SK-N-SH treated with all-trans-retinoic acid at 6 μM for 48 hours (cell line): ENCODE results near the gene LAMTOR4.

Source experiments
- ATAC-seq: fragments of 200-7000 bp; cut with Tn5 transposase; 3 replicates; pipeline ENCODE4 v1.9.1; 2020; ENCODE audit warnings: mild to moderate bottlenecking, moderate library complexity
- ARNTL ChIP-seq: fragments of 450-650 bp; formaldehyde crosslinking; IDR thresholded peaks from 2 replicates; pipeline ENCODE4 v1.5.0; 2020; ENCODE audit warnings: low read depth, mild to moderate bottlenecking, moderate library complexity, borderline replicate concordance
- BACH2 ChIP-seq: fragments of 250-450 bp; sonication (Bioruptor Pico); IDR thresholded peaks from 2 replicates; pipeline ENCODE4 v1.9.0; 2021; ENCODE audit warnings: mild to moderate bottlenecking, borderline replicate concordance
- CSDC2 ChIP-seq: fragments of 250-450 bp; sonication (Bioruptor Pico); IDR thresholded peaks from 2 replicates; pipeline ENCODE4 v1.5.0; 2020; ENCODE audit warnings: mild to moderate bottlenecking, moderate library complexity
- CSRNP3 ChIP-seq: fragments of 250-450 bp; sonication (Bioruptor Pico); IDR thresholded peaks from 2 replicates; pipeline ENCODE4 v1.5.1; 2021; ENCODE audit warnings: mild to moderate bottlenecking, moderate library complexity
- ESRRG ChIP-seq: fragments of 250-450 bp; sonication (Bioruptor Pico); IDR thresholded peaks from 2 replicates; pipeline ENCODE4 v1.6.1; 2021; ENCODE audit warnings: mild to moderate bottlenecking
- GLIS3 ChIP-seq: fragments of 250-450 bp; sonication (Bioruptor Pico); IDR thresholded peaks from 2 replicates; pipeline ENCODE4 v1.5.0; 2020; ENCODE audit warnings: mild to moderate bottlenecking, moderate library complexity
- ISL1 ChIP-seq: fragments of 250-450 bp; sonication (Bioruptor Pico); IDR thresholded peaks from 2 replicates; pipeline ENCODE4 v2.1.2; 2022; ENCODE audit warnings: mild to moderate bottlenecking, moderate library complexity
- OSR1 ChIP-seq: fragments of 250-450 bp; sonication (Bioruptor Pico); IDR thresholded peaks from 2 replicates; pipeline ENCODE4 v1.8.0; 2022; ENCODE audit warnings: moderate library complexity, mild to moderate bottlenecking, inconsistent platforms
- PATZ1 ChIP-seq: fragments of 250-450 bp; sonication (Bioruptor Pico); IDR thresholded peaks from 2 replicates; pipeline ENCODE4 v1.8.0; 2020; ENCODE audit warnings: mild to moderate bottlenecking, moderate library complexity, borderline replicate concordance
- POU6F1 ChIP-seq: fragments of 250-450 bp; sonication (Bioruptor Pico); IDR thresholded peaks from 2 replicates; pipeline ENCODE4 v1.8.0; 2021; ENCODE audit warnings: low read depth, mild to moderate bottlenecking, moderate library complexity, borderline replicate concordance
- PPARA ChIP-seq: fragments of 250-450 bp; sonication (Bioruptor Pico); IDR thresholded peaks from 2 replicates; pipeline ENCODE4 v1.5.0; 2020; ENCODE audit warnings: mild to moderate bottlenecking, borderline replicate concordance
- SNAI2 ChIP-seq: fragments of 250-450 bp; sonication (Bioruptor Pico); IDR thresholded peaks from 2 replicates; pipeline ENCODE4 v1.5.0; 2020; ENCODE audit warnings: mild to moderate bottlenecking, moderate library complexity
- TCF4 ChIP-seq: fragments of 250-450 bp; sonication (Bioruptor Pico); IDR thresholded peaks from 2 replicates; pipeline ENCODE4 v1.8.0; 2021; ENCODE audit warnings: mild to moderate bottlenecking, moderate library complexity, borderline replicate concordance
- TOX ChIP-seq: fragments of 250-450 bp; sonication (Bioruptor Pico); IDR thresholded peaks from 2 replicates; pipeline ENCODE4 v1.8.0; 2021; ENCODE audit warnings: mild to moderate bottlenecking, moderate library complexity, borderline replicate concordance
- ZC3H10 ChIP-seq: fragments of 250-450 bp; sonication (Bioruptor Pico); IDR thresholded peaks from 2 replicates; pipeline ENCODE4 v1.5.1; 2021; ENCODE audit warnings: mild to moderate bottlenecking, moderate library complexity
- ZFP3 ChIP-seq: fragments of 250-450 bp; sonication (Bioruptor Pico); IDR thresholded peaks from 2 replicates; pipeline ENCODE4 v1.5.0; 2020; ENCODE audit warnings: mild to moderate bottlenecking, moderate library complexity
- ZFP30 ChIP-seq: fragments of 450-650 bp; formaldehyde crosslinking; IDR thresholded peaks from 2 replicates; pipeline ENCODE4 v1.5.0; 2022; ENCODE audit warnings: mild to moderate bottlenecking, moderate library complexity
- ZNF565 ChIP-seq: fragments of 450-650 bp; formaldehyde crosslinking; conservative IDR thresholded peaks from 2 replicates; pipeline ENCODE4 v1.5.0; 2020; ENCODE audit warnings: low read depth, mild to moderate bottlenecking, moderate library complexity
- TF ChIP-seq, protein P1 (sequence below): fragments of 250-450 bp; sonication (Bioruptor Pico); IDR thresholded peaks from 2 replicates; pipeline ENCODE4 v1.5.1; 2020; ENCODE audit warnings: low read depth, mild to moderate bottlenecking, moderate library complexity

LAMTOR4 gene

GRCh38 chr7:100111914-100112313 lies 36.8 kb upstream of the LAMTOR4 start:
- ATAC-seq, result no peak
- TF ChIP-seq OSR1 (CRISPR knock-in tag) (no peak), ISL1 (CRISPR knock-in tag) (no peak), ARNTL (CRISPR knock-in tag) (no peak)

- ATAC-seq, result no peak
- TF ChIP-seq TOX (CRISPR knock-in tag) (no peak), OSR1 (CRISPR knock-in tag) (no peak), CSRNP3 (CRISPR knock-in tag) (no peak), POU6F1 (CRISPR knock-in tag) (no peak), BACH2 (CRISPR knock-in tag) (no peak), GLIS3 (no peak), ESRRG (CRISPR knock-in tag) (no peak), SNAI2 (no peak), PPARA (CRISPR knock-in tag) (no peak)
- TF ChIP-seq, protein P1, sequence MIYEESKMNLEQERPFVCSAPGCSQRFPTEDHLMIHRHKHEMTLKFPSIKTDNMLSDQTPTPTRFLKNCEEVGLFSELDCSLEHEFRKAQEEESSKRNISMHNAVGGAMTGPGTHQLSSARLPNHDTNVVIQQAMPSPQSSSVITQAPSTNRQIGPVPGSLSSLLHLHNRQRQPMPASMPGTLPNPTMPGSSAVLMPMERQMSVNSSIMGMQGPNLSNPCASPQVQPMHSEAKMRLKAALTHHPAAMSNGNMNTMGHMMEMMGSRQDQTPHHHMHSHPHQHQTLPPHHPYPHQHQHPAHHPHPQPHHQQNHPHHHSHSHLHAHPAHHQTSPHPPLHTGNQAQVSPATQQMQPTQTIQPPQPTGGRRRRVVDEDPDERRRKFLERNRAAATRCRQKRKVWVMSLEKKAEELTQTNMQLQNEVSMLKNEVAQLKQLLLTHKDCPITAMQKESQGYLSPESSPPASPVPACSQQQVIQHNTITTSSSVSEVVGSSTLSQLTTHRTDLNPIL (CRISPR knock-in tag), result no peak
- TF ChIP-seq, all 23 proteins: peak for 0
Observed at GRCh38 chr7:100115026-100115425, 33.7 kb upstream of the LAMTOR4 start.

DNA sequence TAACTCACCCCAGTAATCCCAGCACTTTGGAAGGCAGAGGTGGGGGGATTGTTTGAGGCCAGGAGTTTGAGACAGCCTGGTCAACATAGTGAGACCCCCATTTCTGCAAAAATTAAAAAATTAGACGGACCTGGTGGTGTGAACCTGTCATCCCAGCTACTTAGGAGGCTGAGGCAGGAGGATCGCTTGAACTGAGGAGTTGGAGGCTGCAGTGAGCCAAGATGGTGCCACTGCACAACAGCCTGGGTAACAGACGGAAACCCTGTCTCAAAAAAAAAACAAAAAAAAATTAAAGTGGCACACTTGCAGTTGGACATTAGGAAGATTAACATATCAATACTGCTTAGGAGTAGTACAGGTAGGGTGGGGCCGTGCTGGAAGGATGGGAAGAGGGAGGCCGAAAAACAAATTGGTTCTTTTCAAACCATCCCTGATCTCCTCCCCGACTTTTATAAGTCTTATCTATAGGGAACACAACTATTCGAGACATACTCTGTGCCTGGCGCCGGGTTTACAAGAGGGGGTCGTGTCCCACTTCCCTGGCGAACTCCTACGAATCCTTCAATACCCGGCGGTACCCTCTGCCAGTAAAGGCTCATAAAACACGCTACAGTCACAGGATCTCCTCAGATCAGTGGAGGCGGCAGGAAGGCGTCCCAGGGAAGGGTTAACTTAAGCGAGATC lies 30.2 kb upstream of the LAMTOR4 start:
- no peak for TF ChIP-seq BACH2 (CRISPR knock-in tag)
- TF ChIP-seq ZFP3, result peak; percentile 100
- no peak for ATAC-seq

DNA sequence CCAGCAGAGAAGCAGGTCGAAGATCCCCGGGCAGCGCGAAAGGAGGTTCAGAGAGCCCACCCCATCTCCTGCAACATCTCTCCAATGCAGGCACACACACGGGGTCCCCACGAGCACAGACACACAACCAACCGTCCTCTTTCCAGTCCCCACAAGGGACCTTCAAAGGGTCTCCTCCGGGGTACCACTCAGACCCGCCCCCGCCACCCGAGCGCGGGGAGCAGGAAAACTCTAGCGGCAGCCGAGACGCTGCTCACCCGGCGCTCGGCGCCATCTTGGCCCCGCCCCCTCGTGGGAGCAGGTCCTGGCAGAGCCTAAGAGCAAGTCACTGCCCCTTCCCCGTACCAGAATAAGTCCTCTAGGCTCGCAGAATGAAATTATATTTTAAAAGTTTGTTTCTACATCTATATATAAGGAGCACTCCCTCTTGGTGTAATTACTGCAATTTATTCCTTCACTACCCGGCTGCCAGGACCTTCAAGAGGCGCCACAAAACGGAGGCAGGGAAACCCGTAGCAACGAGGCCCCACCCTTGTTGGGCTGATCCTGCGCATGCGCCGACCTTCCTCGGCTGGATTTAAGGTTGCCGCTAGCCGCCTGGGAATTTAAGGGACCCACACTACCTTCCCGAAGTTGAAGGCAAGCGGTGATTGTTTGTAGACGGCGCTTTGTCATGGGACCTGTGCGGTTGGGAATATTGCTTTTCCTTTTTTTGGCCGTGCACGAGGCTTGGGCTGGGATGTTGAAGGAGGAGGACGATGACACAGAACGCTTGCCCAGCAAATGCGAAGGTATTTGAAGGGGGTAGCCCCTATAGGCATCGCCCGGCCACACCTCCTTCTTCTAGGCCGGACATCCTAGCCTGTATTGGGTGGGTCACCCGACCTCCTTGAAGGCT lies 29.4 kb upstream of the LAMTOR4 start, which contains the start of the genes CNPY4 and TAF6:
Gene CNPY4 (plus strand): TSS at position 563 of the 898 bp plus-strand sequence. CDS start 111 bp downstream, at position 674.
Gene TAF6 (minus strand): TSS at position 287 of the 898 bp plus-strand sequence. CDS start 5,149 bp downstream, outside the sequence.
- ATAC-seq, result peak; percentile 85
- TF ChIP-seq TCF4 (CRISPR knock-in tag) (no peak), CSDC2 (CRISPR knock-in tag) (0 out of 2 replicates have a peak, but pooled peaks have one; percentile 50), PATZ1 (CRISPR knock-in tag) (peak; percentile 13; the same call in 1 of the 2 replicates), ZC3H10 (CRISPR knock-in tag) (no peak)

- peak; percentile 83 for ATAC-seq
- TF ChIP-seq ZFP3 (no peak), ZNF565 (CRISPR knock-in tag) (no peak), CSRNP3 (CRISPR knock-in tag) (no peak), SNAI2 (no peak), ZC3H10 (CRISPR knock-in tag) (no peak), ZFP30 (no peak)
Observed at GRCh38 chr7:100119970-100120732, 28.6 kb upstream of the LAMTOR4 start.
